HG02759 (cell line): ENCODE results near the gene IQGAP2.

Source experiments
- ATAC-seq: cut with Tn5 transposase; IDR thresholded peaks from one replicate; pipeline ENCODE4 v1.9.1; 2021; ENCODE audit warnings: mild to moderate bottlenecking, moderate library complexity; ENCODE audit not compliant: unreplicated experiment

The IQGAP2 gene

DNA sequence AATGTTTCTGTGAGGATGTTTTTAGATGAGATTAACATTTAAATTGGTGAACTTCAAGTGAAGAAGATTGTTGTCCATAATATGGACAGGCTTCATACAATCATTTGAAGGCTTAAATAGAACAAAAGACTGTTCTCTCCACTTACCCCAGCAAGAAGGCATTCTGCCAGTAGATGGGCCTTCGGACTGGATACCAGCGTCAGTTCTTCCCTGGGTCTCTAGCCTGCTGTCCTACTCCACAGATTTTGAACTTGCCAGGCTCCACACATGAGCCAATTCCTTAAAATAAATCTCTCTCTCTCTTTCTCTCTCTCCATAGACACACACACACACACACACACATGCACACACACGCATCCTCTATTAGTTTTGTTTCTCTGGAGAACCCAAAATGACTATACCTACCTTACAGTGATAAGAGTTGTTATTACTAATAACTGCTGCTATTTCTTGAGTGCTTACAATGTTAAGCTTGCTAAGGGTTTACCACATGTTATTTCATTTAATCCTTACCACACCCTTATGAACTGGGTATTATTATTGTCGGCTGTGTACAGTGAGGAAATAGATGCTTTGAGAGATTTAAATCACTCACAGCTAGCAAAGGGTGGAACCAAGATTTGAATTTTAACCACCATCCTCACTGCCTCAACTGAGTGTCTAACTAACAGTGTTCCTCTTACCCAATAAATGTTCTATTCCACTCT is 19.8 kb upstream of the IQGAP2 start:
- no peak for ATAC-seq

DNA sequence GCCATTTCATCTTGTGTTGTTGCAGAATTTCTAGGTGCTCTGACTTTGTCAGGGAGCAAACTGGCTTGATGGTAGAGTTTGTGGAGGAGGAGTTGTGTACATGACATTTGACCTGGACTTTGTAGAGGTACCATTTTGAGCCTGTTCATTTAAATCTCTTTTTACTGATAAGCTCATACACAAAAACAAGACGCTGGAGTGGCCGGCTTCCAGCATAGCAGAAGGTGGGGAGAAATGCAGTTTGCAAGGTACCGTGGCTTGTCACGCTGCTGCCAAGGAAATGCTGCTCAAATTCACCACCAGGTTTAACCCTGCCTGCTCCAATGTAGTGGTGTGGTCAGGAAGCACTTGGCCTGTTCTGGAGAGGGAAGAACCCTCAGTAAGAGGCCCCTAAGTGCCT is 18.9 kb upstream of the IQGAP2 start:
- no peak for ATAC-seq

DNA sequence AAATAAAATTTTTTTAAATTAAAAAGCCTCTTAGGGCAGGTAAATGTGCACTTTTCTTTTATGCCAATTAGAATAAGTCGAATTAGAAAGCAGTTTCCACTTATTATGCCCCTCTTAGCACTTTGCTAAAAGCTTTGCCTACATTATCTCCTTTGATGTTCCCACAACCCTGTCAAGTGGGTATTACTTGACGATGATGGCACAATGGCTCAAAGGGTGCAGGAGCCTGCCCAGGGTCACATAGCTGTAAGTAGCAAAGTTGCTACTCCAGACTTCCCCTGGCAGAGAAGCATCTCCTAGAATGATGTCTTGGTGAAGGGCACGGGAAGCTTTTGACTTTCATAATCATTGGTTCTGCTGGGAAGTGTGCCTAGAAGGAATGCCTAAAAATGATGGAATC is 18.4 kb upstream of the IQGAP2 start:
- ATAC-seq, result no peak

DNA sequence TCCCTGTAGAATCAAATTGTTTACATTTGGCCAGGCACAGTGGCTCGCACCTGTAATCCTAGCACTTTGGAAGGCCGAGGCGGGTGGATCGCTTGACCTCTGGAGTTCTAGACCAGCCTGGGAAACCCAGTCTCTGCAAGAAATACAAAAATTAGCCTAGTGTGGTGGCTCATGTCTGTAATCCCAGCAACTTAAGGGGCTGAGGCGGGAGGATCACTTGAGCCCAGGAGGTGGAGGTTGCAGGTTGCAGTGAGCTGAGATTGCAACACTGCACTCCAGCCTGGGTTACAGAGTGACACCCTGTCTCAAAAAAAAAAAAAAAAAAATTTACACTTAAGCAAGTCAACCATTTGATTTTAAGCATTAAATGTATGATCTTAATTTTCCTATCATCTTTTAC is 17.5 kb upstream of the IQGAP2 start:
- ATAC-seq, result no peak

DNA sequence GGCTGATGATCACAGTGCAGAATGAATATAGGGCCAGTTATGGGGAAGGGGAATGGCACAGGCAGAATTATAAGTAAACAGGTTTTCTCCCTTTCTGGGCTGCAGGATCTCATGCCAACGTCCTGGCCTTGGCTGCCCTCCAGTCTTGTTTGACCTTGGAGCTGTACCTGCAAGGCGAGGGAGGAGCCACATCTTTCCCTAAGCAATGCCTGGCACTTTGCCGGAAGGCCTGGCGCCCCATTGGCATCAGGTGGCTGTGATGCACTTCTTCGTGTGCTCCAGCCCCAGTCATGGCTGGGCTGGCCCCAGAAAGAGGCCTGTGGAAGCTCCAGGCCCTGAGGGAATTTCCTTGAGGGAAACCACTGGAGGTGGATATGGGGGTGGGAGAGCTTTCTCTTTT is 16.7 kb upstream of the IQGAP2 start:
- ATAC-seq, result no peak

DNA sequence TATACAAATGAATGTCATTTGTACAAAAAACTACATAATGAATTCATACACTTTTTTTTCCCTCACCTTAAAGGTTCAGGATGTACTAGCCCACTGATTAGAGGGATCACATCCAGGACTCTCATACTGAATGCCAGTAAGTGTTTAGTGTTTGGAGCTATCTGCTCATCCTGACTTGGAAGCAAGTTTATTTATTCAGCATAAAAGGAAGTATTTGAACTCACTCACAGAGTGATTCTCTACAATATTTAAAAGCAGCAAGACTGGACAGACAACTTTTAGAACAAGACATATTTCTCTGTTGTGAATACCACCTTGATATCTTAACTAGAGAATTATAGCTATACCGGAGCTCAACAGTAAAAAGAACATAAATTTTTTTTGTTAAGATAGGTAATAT is 14.8 kb upstream of the IQGAP2 start:
- ATAC-seq, result no peak

DNA sequence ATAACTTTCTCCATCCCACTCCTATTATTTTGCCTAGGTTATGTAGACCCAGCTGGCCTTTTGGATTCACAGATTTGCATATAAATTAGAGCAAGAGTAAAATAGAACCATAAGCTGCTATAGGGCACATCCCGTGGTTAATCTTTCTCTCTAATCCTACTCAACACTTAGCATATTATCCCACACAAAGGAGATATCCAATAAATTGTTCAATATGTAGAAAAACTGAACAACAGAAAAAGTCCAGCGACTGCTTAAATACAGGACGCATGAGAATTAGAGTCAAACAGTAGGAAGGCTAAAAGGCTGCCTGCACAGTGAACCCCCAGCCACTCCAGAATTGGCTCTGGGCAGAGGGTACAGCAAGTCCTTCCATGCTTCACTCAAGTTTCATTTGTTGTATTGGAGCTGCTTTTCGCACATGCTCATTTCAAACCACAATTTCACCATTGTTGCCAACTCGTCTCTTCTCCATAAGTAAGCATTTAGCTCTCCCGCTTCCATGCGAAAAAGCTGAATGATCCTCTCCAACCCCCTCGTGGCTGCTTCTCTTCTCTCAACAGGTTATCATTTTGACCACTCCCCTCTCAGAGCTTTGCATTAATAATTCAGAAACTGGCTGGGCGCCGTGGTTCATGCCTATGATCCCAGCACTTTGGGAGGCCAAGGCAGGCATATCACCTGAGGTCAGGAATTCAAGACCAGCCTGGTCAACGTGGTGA is 14.1 kb upstream of the IQGAP2 start:
- no peak for ATAC-seq

DNA sequence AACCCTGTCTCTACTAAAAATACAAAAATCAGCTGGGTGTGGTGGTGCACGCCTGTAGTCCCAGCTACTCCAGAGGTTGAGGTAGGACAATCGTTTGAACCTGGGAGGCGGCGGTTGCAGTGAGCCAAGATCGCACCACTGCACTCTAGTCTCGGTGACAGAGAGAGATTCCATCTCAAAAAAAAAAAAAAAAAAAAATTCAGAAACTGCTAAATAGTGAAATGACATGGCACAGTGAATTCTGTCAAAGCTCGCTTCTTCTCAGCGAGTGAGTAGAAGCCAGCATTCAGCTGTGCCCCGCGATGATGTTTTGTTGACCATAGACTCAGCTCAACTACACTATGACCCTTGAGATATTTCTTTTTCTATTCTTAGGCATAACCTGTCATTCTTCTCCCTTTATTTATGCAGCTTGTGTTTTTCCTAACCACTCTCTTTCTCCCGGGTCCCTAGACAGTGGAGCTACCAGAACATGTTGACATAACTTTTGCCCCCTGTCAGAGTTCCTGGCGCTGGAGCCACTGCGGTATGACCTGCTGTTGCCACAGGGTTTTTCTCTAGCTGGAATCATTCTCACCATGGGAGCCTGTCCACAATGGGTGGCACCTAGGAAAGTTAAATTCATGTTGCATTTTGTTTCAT is 13.5 kb upstream of the IQGAP2 start:
- ATAC-seq, result no peak

DNA sequence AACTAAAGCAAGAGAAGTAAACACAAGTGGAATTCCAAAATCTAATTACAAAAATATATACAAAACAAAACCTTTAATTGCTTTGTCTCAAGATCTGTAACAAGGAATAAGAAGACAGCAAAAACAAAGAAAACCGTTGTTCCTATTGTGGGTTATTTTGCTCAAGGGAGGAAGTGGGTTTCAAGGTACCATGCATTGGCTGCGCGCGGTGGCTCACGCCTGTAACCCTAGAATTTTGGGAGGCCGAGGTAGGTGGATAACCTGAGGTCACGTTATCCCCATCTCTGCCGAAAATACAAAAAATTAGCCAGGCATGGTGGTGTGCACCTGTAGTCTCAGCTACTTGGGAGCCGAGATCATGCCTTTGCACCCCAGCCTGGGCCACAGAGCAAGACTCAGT is 12.1 kb upstream of the IQGAP2 start:
- ATAC-seq, result no peak

DNA sequence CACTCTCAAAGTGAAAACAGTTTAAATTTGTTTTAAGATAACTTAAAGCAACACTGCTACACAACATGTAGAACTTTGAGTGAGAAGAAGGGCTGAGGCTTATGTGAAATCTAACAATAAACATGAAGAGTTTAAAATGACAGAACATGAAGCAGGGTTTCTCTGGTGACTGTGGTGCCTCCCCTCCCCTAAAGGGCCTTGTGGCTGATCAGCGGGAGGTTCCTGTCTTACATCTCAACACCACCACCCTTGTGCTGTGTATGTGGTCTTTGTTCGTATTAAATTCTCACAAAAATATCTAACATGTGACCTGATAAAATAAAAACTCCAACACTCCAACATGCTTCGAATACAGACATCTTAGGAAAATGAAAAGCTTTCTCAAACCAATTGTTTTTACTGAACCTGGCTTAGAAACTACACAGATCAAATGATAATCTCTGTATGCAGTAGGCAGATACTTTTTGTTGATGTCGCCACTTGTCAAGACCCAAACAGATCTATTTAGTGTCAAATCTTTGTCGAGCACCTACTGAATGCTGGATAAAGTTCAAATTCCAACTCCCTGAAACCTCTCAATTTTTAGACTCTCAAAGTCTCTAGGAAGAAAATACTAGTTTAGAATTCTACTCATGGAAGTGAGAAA is 9.9 kb upstream of the IQGAP2 start:
- ATAC-seq, result no peak

DNA sequence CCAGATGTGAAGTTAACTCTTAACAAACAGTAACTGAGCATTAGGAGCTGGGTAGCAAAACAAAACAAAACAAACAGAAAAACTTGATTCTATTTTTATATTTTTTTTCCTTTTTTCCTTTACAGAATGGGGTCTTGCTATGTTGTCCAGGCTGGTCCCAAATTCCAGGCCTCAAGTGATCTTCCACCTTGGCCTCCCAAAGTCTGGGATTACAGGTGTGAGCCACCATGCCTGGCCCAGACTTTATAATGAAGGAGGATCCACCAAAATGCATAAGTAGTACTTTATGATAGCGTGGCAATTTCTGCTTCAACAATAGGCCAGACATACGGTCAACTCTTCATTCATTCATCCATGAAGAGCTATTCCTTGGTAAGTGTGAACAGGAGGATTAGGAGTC is 5.9 kb upstream of the IQGAP2 start:
- ATAC-seq, result no peak

DNA sequence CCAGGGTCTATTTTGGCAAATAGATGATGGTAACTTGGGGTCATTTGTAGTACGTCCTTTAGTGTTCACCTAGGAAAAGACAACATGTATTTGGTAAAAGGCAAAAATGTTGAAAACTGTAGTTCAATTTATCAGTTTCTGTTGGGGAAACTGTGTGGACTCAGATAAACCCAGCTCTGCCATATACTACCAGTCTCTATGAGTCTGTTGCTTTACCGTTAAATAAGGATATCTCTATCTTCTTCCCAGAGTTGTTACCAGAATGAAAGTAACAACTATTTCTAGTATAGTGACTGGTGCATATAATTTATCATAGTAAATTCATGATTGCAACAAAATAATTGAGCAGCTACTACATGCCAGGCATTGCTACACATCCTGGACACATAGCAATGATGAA is 3.8 kb upstream of the IQGAP2 start:
- ATAC-seq, result no peak

DNA sequence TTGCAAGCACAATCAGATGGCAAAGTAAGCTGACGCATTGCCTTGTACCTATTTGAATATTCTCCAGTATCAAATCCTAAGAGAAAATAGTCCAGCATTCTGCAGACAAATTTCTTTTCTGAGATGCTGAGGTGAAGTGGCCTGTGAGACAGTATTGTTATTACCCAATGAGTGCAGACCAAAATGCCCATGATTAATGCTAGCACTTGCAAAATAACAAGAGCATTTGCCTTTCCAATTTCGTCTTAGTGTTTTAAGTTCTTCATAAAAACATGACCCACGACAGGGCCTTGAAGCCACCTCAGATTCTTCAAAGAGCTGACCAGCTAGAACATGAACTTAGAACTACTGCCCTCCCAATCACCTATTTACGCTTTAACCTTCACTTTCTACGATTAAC is 2.6 kb upstream of the IQGAP2 start:
- ATAC-seq, result no peak

DNA sequence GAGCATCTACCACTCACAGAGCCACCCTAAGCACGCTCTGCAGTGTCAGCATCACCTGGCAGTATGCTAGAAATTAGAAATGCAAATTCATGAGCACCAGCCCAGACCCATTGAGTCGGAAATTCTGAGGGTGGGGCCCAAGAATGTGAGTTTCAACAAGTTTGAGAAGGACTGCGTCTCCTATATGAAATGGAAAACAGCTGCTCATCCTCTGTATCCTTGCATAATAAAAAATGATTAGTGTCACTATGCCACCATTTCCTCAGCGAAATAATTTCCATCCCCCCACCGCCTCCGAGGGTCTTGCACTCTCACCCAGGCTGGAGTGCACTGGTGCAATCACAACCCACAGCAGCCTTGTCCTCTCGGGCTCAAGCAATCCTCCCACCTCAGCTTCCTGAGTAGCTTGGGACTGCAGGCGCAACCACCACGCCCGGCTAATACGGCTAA is 1.3 kb upstream of the IQGAP2 start:
- ATAC-seq, result peak; percentile 22

DNA sequence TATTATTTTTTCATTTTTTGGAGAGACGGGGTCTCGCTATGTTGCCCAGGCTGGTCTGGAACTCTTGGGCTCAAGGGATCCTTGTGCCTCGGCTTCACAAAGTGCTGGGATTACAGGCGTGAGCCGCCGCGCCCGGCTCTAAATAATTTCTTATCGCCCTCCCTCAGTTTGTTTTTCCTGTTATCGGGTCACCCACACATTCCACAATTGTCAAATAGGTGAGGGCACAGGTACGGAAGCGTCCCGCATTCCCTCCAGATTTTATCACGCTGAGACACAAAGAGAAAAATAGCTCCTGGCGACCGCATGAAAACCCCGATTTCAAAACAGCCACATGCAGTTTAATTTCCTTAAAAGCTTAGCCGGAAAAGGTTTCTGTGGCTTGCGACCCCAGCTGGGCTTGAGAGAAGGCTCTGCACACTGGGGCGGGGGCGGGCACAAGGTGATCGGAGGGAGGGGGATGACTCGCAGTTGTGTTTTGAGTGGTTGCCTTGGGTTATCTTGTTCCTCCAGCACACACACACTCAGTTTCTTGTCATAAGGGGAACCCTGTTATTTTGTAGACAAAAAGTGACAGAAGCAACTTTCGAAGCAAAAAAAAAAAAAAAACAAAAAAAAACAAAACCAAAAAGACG is 717 bp upstream of the IQGAP2 start:
- ATAC-seq, result peak; percentile 48

DNA sequence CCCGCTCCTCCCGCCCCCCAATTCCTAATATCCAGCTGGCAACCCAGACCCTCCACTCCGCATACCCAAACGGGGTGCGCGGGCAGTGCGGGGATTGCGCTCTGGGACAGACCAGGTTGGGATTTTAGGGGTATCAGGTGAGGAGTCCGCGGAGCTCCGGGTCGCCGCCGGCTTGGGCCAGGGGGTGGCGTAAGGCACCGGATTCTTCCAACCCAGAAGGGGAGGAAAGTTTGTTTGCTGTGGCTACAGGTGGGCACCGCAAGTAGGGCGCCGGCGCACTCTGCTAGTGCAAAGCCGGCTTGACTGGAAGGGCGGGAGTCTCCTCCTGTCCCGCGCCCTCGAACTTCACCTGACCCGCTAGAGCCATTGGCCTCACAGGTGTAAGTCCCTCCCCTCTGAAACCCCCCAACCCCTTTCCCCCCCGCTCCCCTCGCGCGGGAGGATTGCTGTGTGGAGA is 709 bp downstream of the IQGAP2 start:
- ATAC-seq, result peak; percentile 20

DNA sequence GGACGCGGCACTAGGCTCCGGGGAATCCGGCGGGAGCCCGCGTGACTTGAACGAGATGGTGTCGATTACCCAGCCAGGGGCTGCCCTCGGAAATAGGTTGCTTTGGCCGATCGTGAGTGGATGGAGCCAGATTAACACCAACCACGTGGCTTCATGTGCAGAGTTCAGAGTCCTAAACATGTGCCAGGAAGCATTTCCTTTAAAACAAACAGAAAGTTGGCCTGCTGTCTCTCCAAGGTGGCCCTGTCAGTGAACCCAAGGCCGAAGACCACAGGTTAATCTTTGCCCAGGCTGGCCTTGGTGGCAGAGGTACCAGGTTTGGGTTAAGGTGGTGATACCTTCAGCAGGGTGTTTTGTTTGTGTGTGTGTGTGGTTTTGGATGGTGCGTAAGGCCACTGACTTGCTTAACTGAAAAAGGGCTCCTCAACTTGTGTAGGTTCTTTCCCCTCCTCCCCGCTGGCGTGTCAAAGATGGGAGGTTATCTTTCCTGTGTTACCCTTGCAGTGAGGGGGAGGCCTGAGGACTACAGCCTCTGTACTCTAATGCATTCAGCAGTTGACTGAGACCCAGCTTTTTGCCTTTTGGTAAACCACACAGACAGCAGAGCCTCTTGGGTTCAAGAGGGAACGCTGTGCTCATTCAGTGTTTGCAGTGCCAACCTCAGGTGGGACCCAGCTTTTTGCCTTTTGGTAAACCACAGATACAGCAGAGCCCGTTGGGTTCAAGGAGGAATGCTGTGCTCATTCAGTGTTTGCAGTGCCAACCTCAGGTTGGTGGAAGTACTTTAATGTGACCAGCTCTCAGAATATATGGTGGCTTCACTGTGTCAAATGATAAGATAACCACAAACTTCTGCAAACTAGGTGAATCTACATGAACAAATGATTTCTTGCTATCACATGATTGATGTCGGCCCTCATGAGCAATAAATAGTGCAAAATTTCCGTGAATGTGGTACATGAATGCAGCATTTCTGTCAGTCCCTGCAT is 1.4 kb downstream of the IQGAP2 start:
- ATAC-seq, result peak; percentile 24

DNA sequence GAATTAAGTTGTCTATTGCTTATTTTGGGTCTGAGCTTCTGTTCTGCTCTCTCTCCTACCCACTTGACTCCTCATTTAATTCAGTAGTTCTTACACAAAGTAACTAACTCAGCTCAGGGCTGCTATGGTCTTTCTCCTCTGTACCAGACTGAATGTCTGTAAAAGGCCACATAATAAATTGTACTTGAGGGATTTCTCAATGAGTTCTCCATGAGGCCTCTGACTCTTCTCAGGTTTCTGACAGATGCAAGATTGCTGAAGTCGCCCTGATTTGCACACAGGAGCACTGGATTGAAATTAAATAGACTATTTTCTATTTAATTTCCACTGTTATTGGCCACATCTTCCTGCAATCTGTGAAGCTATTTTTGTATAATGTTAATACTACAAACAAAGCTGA is 2.9 kb downstream of the IQGAP2 start:
- ATAC-seq, result no peak

DNA sequence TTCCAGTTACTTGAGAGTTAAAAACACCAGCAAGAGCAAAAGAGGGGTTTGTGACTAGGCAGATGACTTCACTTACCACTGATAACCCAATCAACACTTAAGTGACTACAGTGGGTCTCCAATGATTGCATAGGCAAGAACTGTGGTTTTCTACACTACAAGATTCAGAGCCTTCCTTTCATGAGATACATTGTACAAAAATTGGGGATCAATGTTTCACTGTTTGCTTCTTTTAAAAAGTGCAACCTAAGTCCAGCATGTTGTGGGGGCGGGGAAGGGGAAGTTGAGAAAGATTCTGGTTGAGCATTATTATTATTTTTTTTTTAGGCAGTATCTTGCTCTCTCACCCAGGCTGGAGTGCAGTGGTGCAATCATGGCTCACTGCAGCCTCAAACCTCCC is 3.6 kb downstream of the IQGAP2 start:
- ATAC-seq, result no peak

DNA sequence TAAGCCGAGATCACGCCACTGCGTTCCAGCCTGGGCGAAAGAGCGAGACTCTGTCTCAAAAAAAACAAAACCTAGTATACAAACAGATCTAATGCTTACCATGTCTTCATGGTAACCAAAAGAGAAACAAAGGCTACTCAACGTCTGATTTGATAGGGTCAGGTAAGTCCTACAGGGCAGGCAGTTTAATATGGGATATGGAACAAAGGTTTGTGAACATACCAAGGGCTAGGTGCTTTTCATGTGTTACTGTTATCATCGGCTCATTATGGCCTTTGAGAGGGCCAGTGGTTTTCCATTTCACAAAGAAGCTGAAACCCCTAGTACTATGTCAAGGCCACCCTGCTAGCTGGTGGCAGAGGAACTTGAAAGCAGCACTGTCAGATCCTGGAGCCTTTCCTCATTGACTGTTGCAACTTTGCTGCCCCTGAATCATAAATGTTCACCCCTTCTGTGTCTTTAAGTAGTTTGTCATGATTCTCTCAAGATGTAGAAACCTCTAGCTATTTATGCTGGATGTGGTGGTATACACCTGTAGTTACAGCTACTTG is 5.1 kb downstream of the IQGAP2 start:
- ATAC-seq, result no peak
